DND-41 (cell line): Measurements from ENCODE around the gene LRRC23.

ENCODE experiments used
- ATAC-seq: fragments of 200-7000 bp; cut with Tn5 transposase; 3 replicates; pipeline ENCODE4 v1.9.1; 2021; ENCODE audit warnings: low read depth; ENCODE audit not compliant: insufficient read depth
- DNase-seq: peaks from one replicate; pipeline ENCODE4 v3.0.0-alpha.2; 2020
- H2AFZ ChIP-seq: 2 replicates; pipeline ENCODE4 v1.6.0; 2012; ENCODE audit warnings: low read depth, low read length
- H3K27ac ChIP-seq: 2 replicates; pipeline ENCODE4 v1.5.1; 2012; ENCODE audit warnings: low read length, inconsistent platforms
- H3K27me3 ChIP-seq: fragments of 200-600 bp; sonication (generic); 2 replicates; pipeline ENCODE4 v1.6.0; 2012; ENCODE audit warnings: low read length, mild to moderate bottlenecking, inconsistent platforms; ENCODE audit not compliant: insufficient read depth, poor library complexity
- H3K36me3 ChIP-seq: 2 replicates; pipeline ENCODE4 v1.5.1; 2012; ENCODE audit warnings: low read length, inconsistent platforms; ENCODE audit not compliant: insufficient read depth
- H3K4me1 ChIP-seq: 2 replicates; pipeline ENCODE4 v1.5.1; 2012; ENCODE audit warnings: mild to moderate bottlenecking, low read length; ENCODE audit not compliant: insufficient read depth
- H3K4me2 ChIP-seq: 2 replicates; pipeline ENCODE4 v1.6.0; 2012; ENCODE audit warnings: mild to moderate bottlenecking, moderate library complexity, low read length, inconsistent platforms; ENCODE audit not compliant: insufficient read depth
- H3K4me3 ChIP-seq, 2 experiments: fragments of 200-600 bp in 1 of 2; shearing (Covaris generic) in 1 of 2; 2 replicates each; pipeline ENCODE4 v1.5.1; 2012 to 2016; ENCODE audit warnings: inconsistent platforms in 2 of 2, low read length in 2 of 2, mild to moderate bottlenecking in 2 of 2, low read depth in 1 of 2, moderate library complexity in 1 of 2
- H3K79me2 ChIP-seq: 2 replicates; pipeline ENCODE4 v1.6.0; 2012; ENCODE audit warnings: low read length, inconsistent platforms; ENCODE audit not compliant: insufficient read depth
- H3K9ac ChIP-seq: 2 replicates; pipeline ENCODE4 v1.6.0; 2012; ENCODE audit warnings: low read depth, mild to moderate bottlenecking, inconsistent platforms, low read length, moderate library complexity
- H3K9me3 ChIP-seq: 2 replicates; pipeline ENCODE4 v1.5.1; 2012; ENCODE audit warnings: low read length, moderate library complexity, mild to moderate bottlenecking, inconsistent platforms; ENCODE audit not compliant: insufficient read depth, severe bottlenecking
- H4K20me1 ChIP-seq: 2 replicates; pipeline ENCODE4 v1.6.0; 2012; ENCODE audit warnings: low read length; ENCODE audit not compliant: insufficient read depth
- CTCF ChIP-seq: IDR thresholded peaks from 2 replicates; pipeline ENCODE4 v1.5.1; 2012; ENCODE audit warnings: borderline replicate concordance, low read length, moderate library complexity, mild to moderate bottlenecking; ENCODE audit not compliant: poor library complexity, severe bottlenecking; ENCODE audit errors: extremely low read depth
- EZH2 ChIP-seq: IDR thresholded peaks from 3 replicates; pipeline ENCODE4 v1.6.1; 2012; ENCODE audit warnings: borderline replicate concordance, low read depth, mild to moderate bottlenecking, moderate library complexity, low read length, inconsistent platforms; ENCODE audit not compliant: severe bottlenecking

LRRC23 gene

GRCh38 chr12:6935371-6936193, 31.0 kb downstream of the LRRC23 start:
- H3K36me3 ChIP-seq = peaks cover 60% of the 10 kb centered on the region
- H3K9ac ChIP-seq = peak overlapping the region; percentile 97
- ATAC-seq (no peak), DNase-seq (no peak)
- TF ChIP-seq EZH2 (no peak), CTCF (no peak)
- H3K4me1 ChIP-seq = peaks cover 39% of the 10 kb centered on the region
- H3K9me3 ChIP-seq = no peaks in the 10 kb centered on the region
- H2AFZ ChIP-seq = no peak overlapping the region
- peaks cover 11% of the 10 kb centered on the region for H4K20me1 ChIP-seq
- H3K27me3 ChIP-seq = no peaks in the 10 kb centered on the region
- peak overlapping the region in 1 of 2 experiments; percentile 90; a peak in 2 of 4 replicates for H3K4me3 ChIP-seq
- peaks cover 69% of the 10 kb centered on the region for H3K79me2 ChIP-seq
- H3K4me2 ChIP-seq = peak overlapping the region; percentile 92
- peak overlapping the region; percentile 98; the same call in 1 of the 2 replicates for H3K27ac ChIP-seq

- Histone ChIP-seq H2AFZ (no peak overlapping the region), H3K9me3 (no peaks in the 10 kb centered on the region), H3K9ac (peak overlapping the region; percentile 97), H3K4me2 (peak overlapping the region; percentile 92), H3K27me3 (no peaks in the 10 kb centered on the region), H3K27ac (peak overlapping the region; percentile 98; the same call in 1 of the 2 replicates), H4K20me1 (peaks cover 11% of the 10 kb centered on the region), H3K79me2 (peaks cover 64% of the 10 kb centered on the region), H3K4me3 (peak overlapping the region in 1 of 2 experiments; percentile 90; a peak in 3 of 4 replicates), H3K4me1 (peaks cover 33% of the 10 kb centered on the region), H3K36me3 (peaks cover 63% of the 10 kb centered on the region)
- DNase-seq (no peak), ATAC-seq (no peak)
- TF ChIP-seq EZH2 (no peak), CTCF (no peak)
Measured at GRCh38 chr12:6936194-6936635, 31.6 kb downstream of the LRRC23 start.

- peak overlapping the region; percentile 92 for H3K4me2 ChIP-seq
- peak overlapping the region; percentile 97 for H3K9ac ChIP-seq
- peak; percentile 72 for DNase-seq
- peaks cover 33% of the 10 kb centered on the region for H3K4me1 ChIP-seq
- peaks cover 69% of the 10 kb centered on the region for H3K36me3 ChIP-seq
- H3K27me3 ChIP-seq = no peaks in the 10 kb centered on the region
- ATAC-seq = peak; percentile 49
- H4K20me1 ChIP-seq = peaks cover 11% of the 10 kb centered on the region
- H3K27ac ChIP-seq = peak overlapping the region; percentile 98
- TF ChIP-seq EZH2 = no peak
- TF ChIP-seq CTCF = peak; percentile 38
- H3K79me2 ChIP-seq = peaks cover 64% of the 10 kb centered on the region
- H3K4me3 ChIP-seq = peak overlapping the region; percentile 65 to 90; a peak in 3 of 4 replicates
- H3K9me3 ChIP-seq = no peaks in the 10 kb centered on the region
- H2AFZ ChIP-seq = 0 out of 2 replicates have a peak overlapping the region, but pooled peaks have one; percentile 78
Measured at GRCh38 chr12:6936636-6937480, 32.2 kb downstream of the LRRC23 start.
